GM19240 (cell line): Measurements from ENCODE around the gene RLN2.

Experiments
- DNase-seq: peaks from one replicate; pipeline ENCODE4 v3.0.0; 2011; ENCODE audit warnings: low spot score; ENCODE audit not compliant: insufficient read length

RLN2 gene

DNA sequence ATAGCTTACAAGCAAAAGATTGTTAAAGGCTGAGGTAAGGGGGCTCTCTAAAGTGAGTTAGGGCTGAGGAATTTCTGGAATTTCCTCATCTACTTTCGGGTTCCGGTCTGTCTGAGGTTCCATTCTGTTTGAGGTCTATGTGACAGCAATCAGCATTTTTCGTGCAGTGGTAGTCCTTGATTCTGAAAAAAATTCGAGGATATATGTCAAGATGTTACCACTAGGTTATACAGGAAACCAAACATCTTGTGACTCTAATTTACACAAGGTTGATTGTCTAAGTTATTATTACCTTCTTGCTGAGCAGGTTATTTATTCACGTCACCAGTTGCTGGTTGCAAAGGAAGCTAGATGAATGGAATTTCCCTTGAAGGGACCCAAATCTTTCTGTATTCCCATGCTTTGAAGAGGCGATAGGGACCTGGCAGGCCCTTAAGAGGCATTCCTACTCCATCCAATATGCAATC is 35.2 kb downstream of the RLN2 start:
- DNase-seq, result no peak

DNA sequence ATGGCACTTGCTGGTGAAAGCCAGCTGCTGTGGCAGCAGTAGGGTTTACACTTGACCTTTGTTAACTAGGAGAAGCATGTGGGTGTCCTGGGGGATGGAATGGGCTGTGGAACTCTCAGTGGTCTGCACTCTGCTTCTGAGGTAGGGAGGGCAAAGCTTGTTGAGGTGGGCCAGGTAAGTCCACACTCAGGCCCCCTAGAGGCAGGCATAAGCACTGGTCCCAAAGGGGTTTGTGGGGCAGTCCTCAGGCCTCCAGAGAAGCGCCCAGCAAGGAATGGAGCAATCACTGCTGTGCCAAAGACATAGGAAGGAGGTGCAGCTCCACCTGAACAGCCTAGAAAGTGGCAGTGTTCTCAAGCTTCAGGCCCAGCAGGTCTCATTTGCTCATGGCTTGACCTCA is 38.6 kb downstream of the RLN2 start:
- DNase-seq, result no peak

DNA sequence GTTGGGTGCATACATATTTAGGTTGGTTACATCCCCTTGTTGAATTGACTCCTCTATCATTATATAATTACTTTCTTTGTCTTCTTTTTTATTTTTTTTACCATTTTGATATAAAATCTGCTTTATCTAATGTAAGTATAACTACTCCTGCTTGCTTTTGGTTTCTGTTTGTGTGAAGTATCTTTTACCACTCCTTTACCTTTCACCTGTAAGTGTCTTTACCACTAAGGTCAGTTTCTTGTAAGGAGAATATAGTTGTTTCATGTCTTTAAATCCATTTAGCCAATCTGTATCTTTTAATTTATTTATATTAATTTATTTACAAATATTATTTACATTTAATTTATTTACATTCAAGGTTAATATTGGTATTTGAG is 40.3 kb downstream of the RLN2 start:
- DNase-seq, result no peak

DNA sequence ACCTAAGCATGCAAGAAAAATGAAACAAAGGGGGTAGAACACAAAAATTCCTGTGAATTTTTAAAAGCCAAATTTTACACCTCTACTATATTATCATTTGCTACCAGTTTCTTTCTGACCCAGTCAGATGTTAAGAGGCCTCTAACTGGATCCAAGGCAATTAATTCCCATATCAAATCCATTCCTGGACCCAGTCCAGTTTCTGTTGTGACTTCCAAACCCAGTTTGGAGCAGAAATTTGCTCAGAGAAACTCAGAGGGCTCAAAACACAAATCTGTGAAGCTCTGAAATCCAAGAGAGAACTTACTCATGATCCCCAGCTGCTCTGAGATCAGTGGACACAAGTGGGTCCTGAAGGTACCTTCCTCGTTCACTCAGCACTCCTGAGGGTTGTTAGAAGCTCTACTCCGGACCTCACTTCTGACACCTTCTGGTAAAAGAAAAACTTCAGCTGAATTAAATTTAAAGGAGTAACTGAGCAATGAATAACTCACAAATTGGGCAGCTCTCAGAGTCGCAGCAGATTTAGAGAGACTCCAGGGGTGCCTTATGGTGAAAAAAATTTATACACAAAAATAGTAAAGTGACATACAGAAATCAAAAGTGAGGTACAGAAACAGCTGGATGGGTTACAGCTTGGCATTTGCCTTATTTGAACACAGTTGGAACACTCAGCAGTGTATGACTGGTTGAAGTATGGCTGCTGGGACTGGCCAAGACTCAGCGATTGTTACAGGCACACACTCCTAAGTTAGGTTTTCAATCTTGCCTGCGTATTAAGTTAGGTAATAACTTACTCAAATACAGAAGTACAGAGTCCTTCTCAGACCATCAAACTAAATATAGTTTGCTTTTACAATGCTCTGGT is 40.9 kb downstream of the RLN2 start:
- DNase-seq, result no peak
